Hepatocyte (in vitro differentiated cells): ENCODE measurements around the gene FNDC4.

Experiments
- CTCF ChIP-seq: fragments of 200-600 bp; sonication (generic); IDR thresholded peaks from 2 replicates; pipeline ENCODE4 v1.5.1; 2016; ENCODE audit warnings: antibody characterized with exemption, mild to moderate bottlenecking; ENCODE audit not compliant: poor library complexity
- EZH2 ChIP-seq: fragments of 200-600 bp; sonication (generic); IDR thresholded peaks from 2 replicates; pipeline ENCODE4 v1.6.1; 2016; ENCODE audit warnings: antibody characterized with exemption, mild to moderate bottlenecking, borderline replicate concordance

GRCh38 chr2:27451095-27451494 is 43.9 kb downstream of the FNDC4 start:
- TF ChIP-seq CTCF (no peak), EZH2 (no peak)
